C4-2B (cell line): ENCODE measurements around the gene FBXW4.

Experiments
- H3K27ac ChIP-seq: fragments of 450-650 bp; 2 replicates; pipeline ENCODE4 v1.5.1; 2017
- ZFX ChIP-seq: fragments of 450-650 bp; IDR thresholded peaks from 2 replicates; pipeline ENCODE4 v1.6.1; 2017
- TF ChIP-seq, protein P1 (sequence below): fragments of 450-650 bp; conservative IDR thresholded peaks from 2 replicates; pipeline ENCODE4 v1.5.1; 2017; ENCODE audit warnings: mild to moderate bottlenecking

The FBXW4 gene

DNA sequence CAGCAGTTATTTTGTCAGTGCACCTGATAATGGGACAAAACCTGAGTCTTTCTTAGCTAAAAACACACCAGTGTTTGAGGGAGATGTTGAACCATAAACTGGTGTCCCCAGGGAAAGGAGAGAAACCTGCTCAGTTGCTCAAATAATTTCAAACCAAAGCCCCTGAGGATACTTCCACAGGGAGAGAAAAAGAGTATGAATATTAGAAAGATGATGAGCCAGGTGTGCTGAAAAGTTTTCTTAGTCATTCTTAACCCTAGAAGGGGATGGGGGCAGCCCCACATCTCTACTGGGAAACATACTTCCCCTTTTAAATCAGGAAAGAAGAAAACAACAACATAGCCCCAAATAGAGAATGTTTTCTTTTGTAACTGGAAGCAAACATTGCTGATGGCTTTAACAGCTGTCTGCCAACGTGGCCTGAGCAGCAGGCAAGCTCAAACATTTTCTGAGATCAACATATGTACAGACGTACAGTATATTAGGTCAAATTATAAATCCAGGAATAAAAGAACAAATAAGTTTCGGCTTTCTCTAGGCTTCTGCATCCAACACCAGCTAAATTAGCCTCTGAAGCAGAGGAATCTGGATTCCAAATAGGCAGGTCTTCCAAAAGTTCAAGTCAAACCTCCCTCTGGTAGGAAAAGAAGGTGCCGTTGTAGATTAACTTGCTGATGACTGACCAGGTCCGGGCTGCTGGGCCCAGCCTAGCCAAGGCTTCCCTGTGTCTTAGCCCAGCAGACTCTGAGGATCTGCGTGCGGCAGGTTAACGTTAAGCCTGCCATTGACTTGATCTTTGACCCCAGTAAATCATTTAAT is 30.5 kb upstream of the FBXW4 start:
- TF ChIP-seq ZFX: no peak
- TF ChIP-seq, protein P1, sequence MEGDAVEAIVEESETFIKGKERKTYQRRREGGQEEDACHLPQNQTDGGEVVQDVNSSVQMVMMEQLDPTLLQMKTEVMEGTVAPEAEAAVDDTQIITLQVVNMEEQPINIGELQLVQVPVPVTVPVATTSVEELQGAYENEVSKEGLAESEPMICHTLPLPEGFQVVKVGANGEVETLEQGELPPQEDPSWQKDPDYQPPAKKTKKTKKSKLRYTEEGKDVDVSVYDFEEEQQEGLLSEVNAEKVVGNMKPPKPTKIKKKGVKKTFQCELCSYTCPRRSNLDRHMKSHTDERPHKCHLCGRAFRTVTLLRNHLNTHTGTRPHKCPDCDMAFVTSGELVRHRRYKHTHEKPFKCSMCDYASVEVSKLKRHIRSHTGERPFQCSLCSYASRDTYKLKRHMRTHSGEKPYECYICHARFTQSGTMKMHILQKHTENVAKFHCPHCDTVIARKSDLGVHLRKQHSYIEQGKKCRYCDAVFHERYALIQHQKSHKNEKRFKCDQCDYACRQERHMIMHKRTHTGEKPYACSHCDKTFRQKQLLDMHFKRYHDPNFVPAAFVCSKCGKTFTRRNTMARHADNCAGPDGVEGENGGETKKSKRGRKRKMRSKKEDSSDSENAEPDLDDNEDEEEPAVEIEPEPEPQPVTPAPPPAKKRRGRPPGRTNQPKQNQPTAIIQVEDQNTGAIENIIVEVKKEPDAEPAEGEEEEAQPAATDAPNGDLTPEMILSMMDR: no peak

DNA sequence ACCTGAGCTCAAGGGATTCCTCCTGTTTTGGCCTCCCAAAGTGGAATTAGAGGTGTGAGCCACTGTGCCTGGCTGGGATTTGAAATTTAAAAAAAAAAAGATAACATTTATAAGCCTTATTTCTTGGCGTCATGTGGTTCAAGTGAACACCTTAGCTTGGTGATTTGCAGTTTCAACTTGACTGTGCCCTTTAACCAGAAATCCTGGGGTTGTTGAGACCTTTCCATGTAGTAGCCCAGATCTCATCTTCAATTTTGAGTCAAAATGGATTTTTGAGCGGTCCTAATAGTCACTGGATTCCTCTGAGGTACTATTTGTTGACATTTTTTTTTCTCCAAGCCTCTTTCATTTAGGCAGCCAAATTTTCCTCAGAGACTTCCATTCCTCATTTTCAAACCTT is 29.5 kb upstream of the FBXW4 start:
- TF ChIP-seq, protein P1: no peak
- TF ChIP-seq ZFX: no peak

More for the DNA sequence above, 30.5 kb upstream of the FBXW4 start:
- no peak overlapping the region for H3K27ac ChIP-seq

DNA sequence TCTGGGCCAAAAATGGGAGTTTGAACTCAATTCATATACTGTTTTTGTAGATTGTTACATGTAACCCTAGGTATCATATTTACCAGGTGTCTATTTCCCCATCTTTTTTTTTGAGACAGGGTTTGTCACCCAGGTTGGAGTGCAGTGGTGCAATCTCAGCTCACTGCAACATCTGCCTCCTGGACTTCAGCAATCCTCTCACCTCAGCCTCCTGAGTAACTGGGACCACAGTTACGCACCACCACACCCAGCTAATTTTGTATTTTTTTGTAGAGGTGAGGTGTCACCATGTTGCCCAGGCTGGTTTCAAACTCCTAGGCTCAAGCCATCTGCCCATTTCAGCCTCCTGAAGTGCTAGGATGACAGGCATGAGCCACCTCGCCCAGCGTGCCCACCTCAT is 28.2 kb upstream of the FBXW4 start:
- no peak overlapping the region for H3K27ac ChIP-seq
- no peak for TF ChIP-seq ZFX
- TF ChIP-seq, protein P1: no peak

More for the DNA sequence above, 29.5 kb upstream of the FBXW4 start:
- no peak overlapping the region for H3K27ac ChIP-seq

DNA sequence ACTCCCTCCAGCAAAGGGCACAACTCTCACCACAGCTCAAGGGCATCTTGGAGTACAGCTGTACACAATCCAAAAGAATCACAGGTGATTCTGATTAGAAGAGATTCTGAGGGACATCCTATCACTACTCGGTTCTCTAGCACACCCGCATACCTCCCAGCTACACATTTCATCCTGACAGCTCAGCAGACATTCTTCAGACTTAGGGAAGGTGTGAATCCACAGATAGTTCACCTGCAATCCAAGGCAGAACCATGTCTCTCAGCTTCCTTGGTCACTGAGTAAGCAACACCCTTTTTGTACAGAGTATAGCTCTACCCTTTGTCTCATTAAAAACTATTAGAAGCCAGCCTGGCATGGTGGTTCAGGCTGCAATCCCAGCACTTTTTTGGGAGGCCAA is 26.8 kb upstream of the FBXW4 start:
- H3K27ac ChIP-seq: no peak overlapping the region
- TF ChIP-seq, protein P1: no peak
- TF ChIP-seq ZFX: no peak

DNA sequence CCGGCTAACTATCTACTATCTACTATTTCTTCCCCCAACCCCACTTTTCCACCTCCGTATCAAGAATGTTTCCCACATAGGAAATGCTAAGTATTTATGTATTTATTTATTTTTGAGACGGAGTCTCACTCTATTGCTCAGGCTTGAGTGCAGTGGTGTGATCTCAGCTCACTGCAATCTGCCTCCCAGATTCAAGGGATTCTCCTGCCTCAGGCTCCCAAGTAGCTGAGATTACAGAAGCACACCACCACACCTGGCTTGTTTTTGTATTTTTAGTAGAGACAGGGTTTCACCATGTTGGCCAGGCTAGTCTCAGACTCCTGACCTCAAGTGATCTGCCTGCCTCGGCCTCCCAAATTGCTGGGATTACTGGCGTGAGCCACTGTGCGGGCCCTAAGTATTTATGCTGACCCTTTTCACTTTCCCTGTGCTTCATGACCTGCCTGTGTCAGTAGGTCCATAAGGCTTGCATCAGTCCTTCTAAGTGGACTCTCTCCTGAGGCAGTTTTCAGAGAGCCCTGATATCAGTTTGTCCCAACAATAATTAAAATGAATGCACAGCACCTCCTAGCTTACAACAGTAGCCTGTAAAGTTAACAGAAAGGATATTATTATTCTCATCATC is 25.7 kb upstream of the FBXW4 start:
- no peak overlapping the region for H3K27ac ChIP-seq
- no peak for TF ChIP-seq ZFX
- TF ChIP-seq, protein P1: no peak

DNA sequence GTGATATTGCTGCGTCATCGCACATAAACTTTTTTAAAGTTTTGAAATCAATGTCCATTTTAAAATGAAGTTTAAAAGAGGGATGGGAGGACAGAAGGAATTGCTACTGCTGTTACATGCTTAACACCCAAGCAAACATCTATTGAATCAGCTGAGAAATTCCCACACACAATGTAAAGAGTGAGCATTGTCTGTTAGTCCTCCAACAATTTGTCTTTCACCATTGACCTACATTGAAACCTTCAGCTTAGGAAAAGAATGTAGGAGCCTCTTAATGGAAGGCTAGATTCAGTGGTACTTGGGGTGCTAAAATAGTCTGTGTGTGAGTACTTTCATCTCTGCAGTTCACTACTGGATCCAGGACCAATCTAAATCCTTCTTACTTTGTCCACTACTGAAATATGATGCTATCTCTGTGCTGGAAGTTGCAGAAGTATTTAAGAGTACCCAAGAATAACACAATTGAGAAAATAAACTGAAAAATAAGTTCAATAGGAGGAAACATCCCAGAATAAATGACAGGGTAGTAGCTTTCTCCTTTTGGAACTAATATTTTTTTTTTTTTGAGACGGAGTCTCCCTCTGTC is 23.8 kb upstream of the FBXW4 start:
- TF ChIP-seq ZFX: no peak
- TF ChIP-seq, protein P1: no peak
- H3K27ac ChIP-seq: no peak overlapping the region
